GM12864 (cell line): ENCODE measurements around the gene TOPAZ1.

ENCODE experiments used
- DNase-seq: peaks from one replicate; pipeline ENCODE4 v3.0.0-alpha.2; 2011; ENCODE audit warnings: low read depth
- H3K4me3 ChIP-seq: 2 replicates; pipeline ENCODE4 v1.5.1; 2011; ENCODE audit warnings: mild to moderate bottlenecking, low read depth, low read length, control low read depth
- CTCF ChIP-seq: IDR thresholded peaks from 2 replicates; pipeline ENCODE4 v1.5.1; 2011; ENCODE audit warnings: low read depth, mild to moderate bottlenecking, moderate library complexity, low read length, control low read depth, inconsistent platforms; ENCODE audit errors: missing control alignments

The TOPAZ1 gene

GRCh38 chr3:44323341-44323955 is 81.8 kb downstream of the TOPAZ1 start:
- TF ChIP-seq CTCF, result peak; percentile 68
- DNase-seq, result peak; percentile 10
- H3K4me3 ChIP-seq, result no peak overlapping the region

GRCh38 chr3:44324584-44324983 is 82.9 kb downstream of the TOPAZ1 start:
- TF ChIP-seq CTCF, result no peak
- no peak for DNase-seq
- no peak overlapping the region for H3K4me3 ChIP-seq

- H3K4me3 ChIP-seq, result no peak overlapping the region
- no peak for TF ChIP-seq CTCF
- no peak for DNase-seq
Measured at GRCh38 chr3:44326019-44326418, 84.3 kb downstream of the TOPAZ1 start.

GRCh38 chr3:44326515-44326914 is 84.8 kb downstream of the TOPAZ1 start:
- no peak overlapping the region for H3K4me3 ChIP-seq
- no peak for TF ChIP-seq CTCF
- DNase-seq, result no peak

GRCh38 chr3:44329946-44330345 is 88.3 kb downstream of the TOPAZ1 start:
- no peak overlapping the region for H3K4me3 ChIP-seq
- no peak for DNase-seq
- no peak for TF ChIP-seq CTCF

- no peak overlapping the region for H3K4me3 ChIP-seq
- TF ChIP-seq CTCF, result no peak
- DNase-seq, result no peak
Measured at GRCh38 chr3:44330444-44330843, 88.8 kb downstream of the TOPAZ1 start.

- DNase-seq, result no peak
- no peak for TF ChIP-seq CTCF
- no peak overlapping the region for H3K4me3 ChIP-seq
Measured at GRCh38 chr3:44334326-44334725, 92.6 kb downstream of the TOPAZ1 start.
